BLaER1 treated with 17β-estradiol and CSF1 and Interleukin-3, amounts not matched to agents 10 nM and 100 nM (cell line): ENCODE measurements around the gene GIMAP7.

ENCODE experiments used
- H3K27ac ChIP-seq, 11 experiments: shearing (Covaris generic); formaldehyde crosslinking; 2 replicates each; pipeline ENCODE4 v1.8.1; 2022
- H3K27me3 ChIP-seq, 11 experiments: shearing (Covaris generic); formaldehyde crosslinking; 2 replicates each; pipeline ENCODE4 v1.8.1; 2022
- H3K36me3 ChIP-seq, 11 experiments: shearing (Covaris generic); formaldehyde crosslinking; 2 replicates each; pipeline ENCODE4 v1.8.1; 2022
- H3K4me1 ChIP-seq, 10 experiments: shearing (Covaris generic); formaldehyde crosslinking; 2 replicates each; pipeline ENCODE4 v1.8.1; 2022
- H3K4me2 ChIP-seq, 11 experiments: shearing (Covaris generic); formaldehyde crosslinking; 2 replicates each; pipeline ENCODE4 v1.8.1; 2022
- H3K4me3 ChIP-seq, 10 experiments: shearing (Covaris generic); formaldehyde crosslinking; 2 replicates each; pipeline ENCODE4 v1.8.1; 2022
- H3K9ac ChIP-seq, 11 experiments: shearing (Covaris generic); formaldehyde crosslinking; 2 replicates each; pipeline ENCODE4 v1.8.1; 2022
- H3K9me3 ChIP-seq, 11 experiments: shearing (Covaris generic); formaldehyde crosslinking; replicated peaks in 1 of 11; 2 replicates each; pipeline ENCODE4 v1.8.1; 2022
- H4K20me1 ChIP-seq, 11 experiments: shearing (Covaris generic); formaldehyde crosslinking; 2 replicates each; pipeline ENCODE4 v1.8.1; 2022
- Cebpa-rat ChIP-seq, 11 experiments: shearing (Covaris generic); IDR thresholded peaks; 2 replicates each; pipeline ENCODE4 v1.8.1; 2022

GIMAP7 gene

DNA sequence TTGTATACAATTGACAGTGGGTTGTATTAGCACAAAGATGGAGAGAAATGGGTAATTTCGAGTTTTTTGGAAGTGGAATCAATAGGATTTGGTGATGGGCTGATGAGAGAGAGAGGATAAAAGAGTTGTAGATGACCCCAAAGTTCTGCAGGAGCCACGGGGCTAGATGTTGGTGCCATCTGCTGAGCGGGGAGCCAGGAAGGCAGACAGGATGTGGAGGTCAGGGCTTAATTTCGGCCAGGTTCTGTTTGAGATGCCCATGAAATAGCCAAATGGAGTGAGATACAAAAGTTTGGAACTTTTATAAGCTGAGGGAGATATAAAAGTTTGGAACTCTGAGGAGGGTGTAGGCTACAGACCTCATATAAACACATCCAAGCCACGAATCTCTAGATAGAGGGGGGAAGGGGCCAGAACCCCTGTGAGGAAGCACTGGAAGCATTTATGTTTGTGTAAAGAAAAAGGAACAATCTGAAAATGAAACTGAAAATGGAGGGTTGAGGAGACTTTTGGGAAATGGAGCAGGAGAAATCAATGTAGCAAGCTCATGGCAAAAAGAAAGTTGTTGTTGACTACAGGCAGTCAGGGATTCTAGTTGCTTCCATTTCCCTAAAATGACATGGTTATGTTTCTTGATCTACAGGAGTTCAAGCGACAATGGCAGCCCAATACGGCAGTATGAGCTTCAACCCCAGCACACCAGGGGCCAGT, 54.7 kb downstream of the GIMAP7 start:
- TF ChIP-seq Cebpa-rat (IDR thresholded peaks at IDR 0.05): no peak
- H3K4me3 ChIP-seq: peak overlapping the region in 2 of 10 experiments; percentile 57 to 67; a peak in 4 of 20 replicates
- peaks cover 0 to 44% (median 0%) of the 10 kb centered on the region in 11 experiments; a peak in 7 of 22 replicates for H3K9me3 ChIP-seq
- H3K36me3 ChIP-seq: peaks cover 0 to 43% (median 0%) of the 10 kb centered on the region in 11 experiments; a peak in 6 of 22 replicates
- peaks cover 10 to 55% (median 24%) of the 10 kb centered on the region in 10 experiments for H3K4me1 ChIP-seq
- H3K27me3 ChIP-seq: no peaks in the 10 kb centered on the region
- H3K9ac ChIP-seq: peak overlapping the region in 3 of 11 experiments; percentile 9 to 90 (median 75); a peak in 3 of 22 replicates
- no peaks in the 10 kb centered on the region for H4K20me1 ChIP-seq
- peak overlapping the region in 7 of 11 experiments; percentile 32 to 82 (median 67); a peak in 14 of 22 replicates for H3K27ac ChIP-seq
- peak overlapping the region in 8 of 11 experiments; percentile 12 to 95 (median 50); a peak in 13 of 22 replicates for H3K4me2 ChIP-seq
